Right cardiac atrium (tissue), 5 donors: ENCODE measurements around the gene ANO1. TPM values are rescaled to one million over a fixed set of nuclear protein-coding genes. Genes with fewer than 3 reads are reported as not detected.
"Not testable (repeated sequence)": the region's sequence is repeated elsewhere in the genome, so short reads cannot be mapped to it uniquely, and the experiment has no call there.

Source experiments
- ATAC-seq, 2 donors: fragments of 200-7000 bp; cut with Tn5 transposase; one replicate each; pipeline versions ENCODE4 v1.8.0 to v1.9.1; 2020; ENCODE audit warnings: moderate library complexity in 2 of 2, mild to moderate bottlenecking in 1 of 2
- DNase-seq, 3 donors: peaks; one replicate each; pipeline ENCODE4 v3.0.0-alpha.2; 2020
- H3K27ac ChIP-seq: one replicate; pipeline ENCODE4 v1.5.1; 2013; ENCODE audit warnings: mild to moderate bottlenecking, low read length, control low read depth, moderate library complexity
- H3K27me3 ChIP-seq: one replicate; pipeline ENCODE4 v1.6.1; 2013; ENCODE audit not compliant: control insufficient read depth, insufficient read depth
- H3K4me1 ChIP-seq: one replicate; pipeline ENCODE4 v1.6.1; 2013; ENCODE audit warnings: low read length; ENCODE audit not compliant: control insufficient read depth, insufficient read depth
- H3K4me3 ChIP-seq: one replicate; pipeline ENCODE4 v1.5.1; 2013; ENCODE audit warnings: low read length, control low read depth
- H3K9me3 ChIP-seq: one replicate; pipeline ENCODE4 v1.6.1; 2013; ENCODE audit warnings: low read length; ENCODE audit not compliant: control insufficient read depth
- WGBS: extraction: QIAGEN DNeasy Blood & Tissue Kit; methylation state at CpG from one replicate; pipeline ENCODE4 v1.1.7; 2013; 5-methylcytosine and 5-hydroxymethylcytosine counted together
- intact Hi-C, 4 donors: fragments of 100-400 bp; cut with DNase I; formaldehyde crosslinking; loops; one replicate each; pipeline versions ENCODE4 v1.11.0 to v1.14.0; 2022 to 2023
- polyA plus RNA-seq: library from polyadenylated mRNA; stranded (reverse); fragments of 200-250 nt; gene quantifications from one replicate; pipeline ENCODE4 v1.2.3, GENCODE V29; 2013
- total RNA-seq, 4 donors: library from RNA; stranded (reverse); fragmentation: NEBNext Ultra II Directional; extraction: Animal tissue kit (Norgen Biotek cat#: 25700); gene quantifications; one replicate each; pipeline ENCODE4 v1.2.1, GENCODE V29; 2021
- donor health status: healthy with polysubstance abuse.
- donor health status: DM: no; HTN: yes; CAD: no.
- donor health status: DM: no; HTN: no; CAD: no.
- donor health status: DM: no; HTN: yes; CAD: no; lungs with severe emphysema.
- donor health status: DM: yes; HTN: yes; CAD: no.

ANO1 gene
- total and polyA plus RNA-seq, 5 donors = 6.8 to 18.2 (median 8.8) TPM

- no peaks in the 10 kb centered on the region for H3K27me3 ChIP-seq
- no peak overlapping the region for H3K4me3 ChIP-seq
- DNase-seq (no peak), ATAC-seq (no peak)
- intact Hi-C loops = no loop called here
- H3K9me3 ChIP-seq = no peaks in the 10 kb centered on the region
- 59% methylated on average over 6 of the region's 6 CpGs for WGBS
- no peak overlapping the region for H3K27ac ChIP-seq
- peaks cover 7% of the 10 kb centered on the region for H3K4me1 ChIP-seq
These were observed 128.9 kb downstream of the ANO1 start for GRCh38 chr11:70206982-70207376.

DNA sequence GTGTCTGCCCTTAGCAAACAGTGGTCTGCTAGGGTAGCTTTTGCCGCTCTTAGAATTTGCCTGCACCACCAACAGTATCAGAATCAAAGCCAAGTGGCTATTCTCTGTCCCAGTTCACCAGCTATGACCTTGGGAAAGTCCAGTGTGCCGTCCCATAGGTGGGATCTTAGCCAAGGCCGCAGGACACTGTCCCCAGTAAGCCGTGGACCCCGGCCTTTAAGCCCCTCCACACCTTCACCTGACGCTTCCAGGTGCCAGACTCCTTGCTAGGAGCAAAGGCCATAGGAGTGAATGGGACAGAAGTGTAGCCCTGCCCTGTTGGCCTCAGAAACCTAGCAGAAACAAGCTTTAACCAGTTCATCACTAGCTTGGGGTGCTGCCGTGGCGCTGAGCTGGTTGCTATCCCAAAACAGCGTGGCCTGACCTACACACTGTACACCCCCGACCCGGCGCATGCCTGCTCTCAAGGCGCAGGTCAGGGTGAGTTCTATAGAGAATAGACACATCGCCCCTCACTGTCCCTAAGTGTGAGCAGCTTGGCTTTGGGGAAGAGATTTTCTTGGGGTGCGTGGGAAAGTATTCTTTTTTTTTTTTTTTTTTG is 129.5 kb downstream of the ANO1 start:
- intact Hi-C loops = no loop called here
- ATAC-seq = no peak

GRCh38 chr11:70209391-70209912 is 131.3 kb downstream of the ANO1 start:
- ATAC-seq = no peak
- H3K4me1 ChIP-seq = peaks cover 4% of the 10 kb centered on the region
- no peak overlapping the region for H3K4me3 ChIP-seq
- H3K9me3 ChIP-seq = no peaks in the 10 kb centered on the region
- no peak overlapping the region for H3K27ac ChIP-seq
- no peaks in the 10 kb centered on the region for H3K27me3 ChIP-seq
- 90% methylated on average over 6 of the region's 6 CpGs for WGBS
- DNase-seq = no peak
- intact Hi-C loops = no loop called here

More for the DNA sequence above, 129.5 kb downstream of the ANO1 start:
- Histone ChIP-seq H3K4me1 (peaks cover 7% of the 10 kb centered on the region), H3K4me3 (no peak overlapping the region), H3K9me3 (no peaks in the 10 kb centered on the region), H3K27ac (no peak overlapping the region), H3K27me3 (no peaks in the 10 kb centered on the region)
- no peak for DNase-seq
- WGBS = 86% methylated on average over 15 of the region's 15 CpGs

DNA sequence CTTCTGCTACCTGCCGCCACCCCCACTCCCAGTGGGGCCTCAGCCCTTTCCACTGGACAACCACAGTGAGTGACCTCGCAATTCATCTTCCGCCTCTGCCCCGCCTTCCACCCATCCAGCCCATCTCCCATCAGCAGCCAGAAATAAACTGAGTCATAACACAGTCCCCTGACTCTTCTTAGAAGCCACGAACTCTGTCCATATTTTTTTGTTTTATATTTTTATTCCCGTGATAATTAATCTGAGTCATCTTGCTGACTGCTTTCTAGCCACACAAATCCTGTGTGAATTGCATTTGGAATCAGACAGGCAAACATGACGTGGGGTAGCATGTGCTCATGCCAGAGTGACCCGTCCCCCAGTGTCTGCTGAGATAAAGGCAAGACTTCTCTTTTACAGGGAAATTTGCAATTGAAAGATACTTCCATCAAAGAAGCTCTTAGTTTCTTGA is 132.0 kb downstream of the ANO1 start:
- intact Hi-C loops = no loop called here
- DNase-seq (peak in 2 of 3 donors; percentile 43 to 47), ATAC-seq (peak; percentile 44 to 55)
- Histone ChIP-seq H3K9me3 (no peaks in the 10 kb centered on the region), H3K27ac (no peak overlapping the region), H3K27me3 (no peaks in the 10 kb centered on the region), H3K4me3 (no peak overlapping the region), H3K4me1 (no peaks in the 10 kb centered on the region)
- 65% methylated on average over 8 of the region's 8 CpGs for WGBS

DNA sequence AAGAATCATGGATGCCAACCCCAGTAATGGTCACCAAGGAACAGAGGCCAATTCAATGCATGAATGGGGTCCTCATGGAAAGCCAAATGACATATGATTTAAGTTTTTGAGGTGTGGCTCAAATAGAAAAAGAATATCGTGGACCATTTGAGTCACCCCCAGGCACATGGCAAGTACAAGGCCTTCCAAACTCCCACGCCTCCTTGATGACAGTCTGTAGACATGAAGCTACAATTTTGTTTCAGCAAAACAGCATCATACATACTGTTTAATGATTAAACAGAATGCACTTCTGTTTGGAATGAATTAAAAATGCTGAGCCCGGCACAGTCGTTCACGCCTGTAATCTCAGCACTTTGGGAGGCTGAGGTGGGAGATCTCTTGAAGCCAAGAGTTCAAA is 132.4 kb downstream of the ANO1 start:
- DNase-seq = no peak
- no peak for ATAC-seq
- WGBS = 81% methylated on average over 5 of the region's 5 CpGs
- Histone ChIP-seq H3K27ac (no peak overlapping the region), H3K4me1 (no peaks in the 10 kb centered on the region), H3K9me3 (no peaks in the 10 kb centered on the region), H3K27me3 (no peaks in the 10 kb centered on the region), H3K4me3 (no peak overlapping the region)
- intact Hi-C loops = no loop called here

DNA sequence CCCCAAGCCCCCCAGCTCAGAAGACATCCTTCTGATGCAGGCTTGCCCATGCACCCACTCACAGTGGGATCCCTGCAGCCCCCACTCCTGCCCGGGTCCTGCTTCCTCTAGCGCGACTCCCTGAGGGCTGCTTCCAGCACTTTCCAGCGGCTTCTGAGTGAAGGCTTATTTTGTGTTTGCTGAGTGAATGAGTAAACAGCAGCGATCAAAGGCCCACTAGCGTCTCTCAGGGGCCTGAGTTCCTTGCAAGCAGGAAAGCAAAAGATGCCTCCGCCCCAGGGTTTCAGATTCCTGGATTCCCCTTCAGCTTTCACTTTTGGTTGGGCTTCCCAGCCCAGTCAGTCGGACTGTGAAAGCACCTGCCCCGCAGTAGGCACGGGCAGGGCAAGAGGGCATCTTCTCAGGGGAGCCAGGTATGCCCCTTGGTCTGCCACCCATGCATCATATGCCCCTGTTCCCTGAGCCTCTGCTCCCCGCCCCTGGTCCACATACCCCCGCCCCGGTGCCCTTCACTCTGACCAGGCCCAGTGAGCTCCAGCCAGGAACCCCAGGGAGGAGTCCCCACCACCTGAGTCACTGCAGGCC is 134.2 kb downstream of the ANO1 start:
- H3K27ac ChIP-seq = no peak overlapping the region
- no peaks in the 10 kb centered on the region for H3K9me3 ChIP-seq
- no peaks in the 10 kb centered on the region for H3K27me3 ChIP-seq
- ATAC-seq (peak in 1 of 2 donors; percentile 30), DNase-seq (no peak)
- H3K4me3 ChIP-seq = peak overlapping the region; percentile 6
- intact Hi-C loops = no loop called here
- no peaks in the 10 kb centered on the region for H3K4me1 ChIP-seq
- 68% methylated on average over 13 of the region's 13 CpGs for WGBS

DNA sequence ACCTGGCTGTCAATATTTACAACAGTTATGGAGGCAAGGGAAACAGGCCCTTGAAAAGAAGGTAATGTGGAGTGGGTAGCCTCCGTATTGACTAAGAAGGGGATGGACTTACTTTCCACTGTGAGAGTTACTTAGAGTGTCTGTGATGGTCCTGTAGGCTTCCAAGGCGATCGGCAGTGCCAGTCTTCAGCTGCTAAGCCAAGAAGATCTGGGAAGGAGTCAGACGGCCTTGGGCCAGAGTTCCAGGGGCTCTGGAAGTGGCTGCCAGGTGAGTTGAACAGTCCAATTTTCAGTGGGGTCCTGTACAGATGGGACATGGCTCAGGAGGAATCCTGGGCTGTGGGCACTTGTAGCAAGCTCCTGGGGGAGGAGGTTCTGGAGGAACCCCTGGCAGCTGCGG is 139.3 kb downstream of the ANO1 start:
- H3K27ac ChIP-seq, H3K27me3 ChIP-seq, DNase-seq, H3K4me3 ChIP-seq, H3K9me3 ChIP-seq, intact Hi-C loops, ATAC-seq, H3K4me1 ChIP-seq: not testable (repeated sequence)
- WGBS = 82% methylated on average over 5 of the region's 5 CpGs

GRCh38 chr11:70218076-70218475 is 140.0 kb downstream of the ANO1 start:
- DNase-seq = not testable (repeated sequence)
- WGBS = 44% methylated on average over 8 of the region's 8 CpGs

DNA sequence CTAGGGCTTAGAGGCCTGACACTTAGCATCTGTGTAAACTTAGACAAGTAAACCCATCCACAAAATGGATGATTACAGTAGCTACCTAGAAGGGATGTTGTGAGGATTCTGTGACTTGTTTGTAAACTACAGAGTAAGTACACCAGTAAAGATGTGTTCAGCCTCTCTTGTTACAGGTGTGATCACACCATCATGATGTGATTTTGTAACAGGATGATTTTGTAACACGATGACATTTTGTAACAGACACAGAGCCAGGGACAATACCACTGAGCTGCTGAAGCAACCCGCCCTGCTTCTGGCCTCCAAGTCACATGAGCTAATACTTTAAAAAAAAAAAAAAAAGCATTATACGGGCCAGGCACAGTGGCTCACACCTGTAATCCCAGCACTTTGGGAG is 142.0 kb downstream of the ANO1 start:
- Histone ChIP-seq H3K4me1 (no peaks in the 10 kb centered on the region), H3K9me3 (no peaks in the 10 kb centered on the region), H3K4me3 (no peak overlapping the region), H3K27me3 (no peaks in the 10 kb centered on the region), H3K27ac (no peak overlapping the region)
- DNase-seq = no peak
- intact Hi-C loops = no loop called here
- ATAC-seq = no peak
- 81% methylated on average over 3 of the region's 3 CpGs for WGBS

More at GRCh38 chr11:70218076-70218475, 140.0 kb downstream of the ANO1 start:
- ATAC-seq, H3K27me3 ChIP-seq, intact Hi-C loops, H3K9me3 ChIP-seq, H3K4me1 ChIP-seq, H3K4me3 ChIP-seq, H3K27ac ChIP-seq: not testable (repeated sequence)

DNA sequence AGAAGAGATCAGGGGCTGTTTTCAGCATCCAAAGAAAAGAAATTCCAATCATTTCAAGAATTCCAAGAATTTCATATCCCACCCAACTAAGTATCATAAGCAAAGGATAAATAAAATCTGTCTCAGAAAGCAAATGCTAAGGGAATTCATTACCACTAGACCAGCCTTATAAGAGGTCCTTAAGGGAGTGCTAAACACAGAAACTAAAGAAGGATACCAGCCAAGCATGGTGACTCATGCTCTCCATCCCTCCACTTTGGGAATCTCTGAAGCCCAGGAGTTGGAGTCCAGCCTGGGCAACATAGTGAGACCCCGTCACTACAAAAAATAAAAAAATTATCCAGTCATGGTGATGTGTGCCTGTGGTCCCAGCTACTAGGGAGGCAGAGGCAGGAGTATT is 142.8 kb downstream of the ANO1 start:
- intact Hi-C loops = no loop called here
- no peak for DNase-seq
- no peak for ATAC-seq
- no peaks in the 10 kb centered on the region for H3K4me1 ChIP-seq
- no peak overlapping the region for H3K27ac ChIP-seq
- no peak overlapping the region for H3K4me3 ChIP-seq
- no peaks in the 10 kb centered on the region for H3K27me3 ChIP-seq
- 85% methylated on average over 1 of the region's 1 CpG for WGBS
- H3K9me3 ChIP-seq = no peaks in the 10 kb centered on the region

DNA sequence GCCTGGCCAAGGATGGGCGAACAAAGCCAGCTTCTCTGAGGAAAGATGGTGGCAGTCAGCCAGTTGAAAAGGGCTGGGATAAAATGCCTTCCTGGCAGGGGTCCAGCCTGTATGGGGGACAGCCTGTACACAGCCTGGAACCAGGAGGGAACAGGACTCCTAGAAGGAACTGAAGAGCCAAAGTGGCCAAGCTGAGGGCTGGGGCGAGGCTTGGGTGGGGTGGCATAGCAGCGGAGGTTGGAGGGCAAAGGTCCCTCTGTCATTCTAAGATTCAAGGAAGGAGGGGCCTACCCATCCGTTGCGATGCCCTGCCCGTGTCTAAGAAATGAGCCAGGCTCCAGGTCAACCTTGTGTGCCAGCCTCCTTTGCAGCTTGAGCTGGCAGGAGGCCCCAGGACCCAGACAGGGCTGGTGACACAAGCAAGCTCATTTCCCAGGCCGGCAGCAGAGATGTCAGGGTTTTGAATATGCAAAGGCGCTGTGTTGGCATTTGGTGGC is 147.6 kb downstream of the ANO1 start:
- H3K4me1 ChIP-seq = no peaks in the 10 kb centered on the region
- ATAC-seq (peak in 1 of 2 donors; percentile 70), DNase-seq (peak in 2 of 3 donors; percentile 47 to 58)
- intact Hi-C loops = no loop called here
- no peaks in the 10 kb centered on the region for H3K27me3 ChIP-seq
- H3K9me3 ChIP-seq = no peaks in the 10 kb centered on the region
- no peak overlapping the region for H3K4me3 ChIP-seq
- WGBS = 68% methylated on average over 8 of the region's 8 CpGs
- H3K27ac ChIP-seq = no peak overlapping the region
